Measurements from ENCODE around the gene C16orf95. TPM values are rescaled to one million over a fixed set of nuclear protein-coding genes. Genes with fewer than 3 reads are reported as not detected.
A peak's percentile ranks its signal among the peaks of the same experiment; 100 is the strongest.

The C16orf95 gene
- polyA plus RNA-seq, 3 donors: 2.6 to 4.5 (median 3.9) TPM

GRCh38 chr16:87319997-87320491 is 2.9 kb upstream of the C16orf95 start:
- no peak for DNase-seq (ENCODE audit: low read depth in 3 of 3, low spot score in 2 of 3)

GRCh38 chr16:87319011-87319410 is 1.8 kb upstream of the C16orf95 start:
- DNase-seq (ENCODE audit: low read depth in 3 of 3, low spot score in 2 of 3): no peak

DNA sequence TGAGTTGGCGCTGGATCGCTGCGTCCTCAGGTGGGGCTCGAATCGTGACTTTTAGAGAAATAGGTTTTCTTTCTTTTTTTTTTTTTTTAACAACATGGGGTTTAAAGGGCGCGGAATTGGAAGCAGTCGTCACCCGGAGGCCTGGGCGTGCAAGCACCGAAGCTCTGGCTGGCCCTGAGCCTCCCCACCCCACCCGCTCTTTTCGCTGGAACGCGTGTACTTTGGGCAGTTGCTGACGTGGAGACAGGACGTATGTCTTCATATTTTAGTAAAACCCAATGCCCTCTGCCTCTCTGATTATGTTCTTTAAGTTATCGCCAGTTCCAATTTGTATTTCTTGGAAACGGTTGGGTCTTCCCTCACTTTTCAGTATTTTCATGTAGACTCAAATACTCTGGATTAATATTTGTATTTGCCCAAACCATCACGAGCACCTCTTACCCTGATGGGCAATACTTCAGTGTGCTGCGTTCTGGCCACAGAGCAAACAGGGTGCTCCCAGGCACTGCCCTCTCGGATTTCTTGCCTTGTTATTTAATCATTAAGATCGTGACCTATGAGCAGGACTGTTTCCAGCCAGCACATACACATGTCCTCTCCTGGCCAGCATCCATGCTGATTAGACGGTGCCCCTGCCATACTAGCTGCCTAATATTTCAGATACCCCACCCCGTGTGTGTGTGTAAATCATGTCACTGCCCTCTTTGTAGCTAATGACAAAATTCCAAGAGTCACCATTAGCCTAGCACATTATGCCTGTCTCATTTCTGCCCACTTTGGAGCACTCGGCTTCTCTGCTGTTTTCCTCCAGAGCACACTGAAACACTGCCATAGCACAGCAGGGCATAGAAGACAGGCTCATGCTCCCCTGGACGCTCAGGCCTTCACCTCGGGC is 805 bp upstream of the C16orf95 start:
- DNase-seq (ENCODE audit: low read depth in 3 of 3, low spot score in 2 of 3): peak in 2 of 3 donors; percentile 23 to 32

DNA sequence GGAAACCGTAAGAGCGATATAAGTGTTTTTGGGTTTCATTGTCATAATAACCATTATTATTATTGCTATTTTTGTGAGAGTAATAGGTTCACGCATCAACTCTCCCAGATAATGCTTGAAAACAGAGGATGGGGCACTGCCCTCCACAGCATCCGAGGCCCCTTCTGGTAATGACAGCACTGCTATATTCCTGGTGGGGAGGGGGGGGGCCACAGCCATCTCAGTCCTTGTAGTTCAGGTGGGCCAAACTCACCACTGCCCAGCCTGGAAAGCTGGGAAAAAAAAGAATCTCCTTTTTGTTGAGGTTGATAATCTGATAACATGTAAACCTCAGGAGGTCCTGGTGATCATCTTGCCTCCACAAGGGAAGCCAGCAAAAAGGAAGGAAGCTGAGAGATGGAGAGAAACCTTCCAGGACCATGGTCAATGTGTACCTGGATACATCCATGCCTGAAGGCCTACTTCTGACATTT is 706 bp downstream of the C16orf95 start:
- no peak for DNase-seq (ENCODE audit: low read depth in 3 of 3, low spot score in 2 of 3)

DNA sequence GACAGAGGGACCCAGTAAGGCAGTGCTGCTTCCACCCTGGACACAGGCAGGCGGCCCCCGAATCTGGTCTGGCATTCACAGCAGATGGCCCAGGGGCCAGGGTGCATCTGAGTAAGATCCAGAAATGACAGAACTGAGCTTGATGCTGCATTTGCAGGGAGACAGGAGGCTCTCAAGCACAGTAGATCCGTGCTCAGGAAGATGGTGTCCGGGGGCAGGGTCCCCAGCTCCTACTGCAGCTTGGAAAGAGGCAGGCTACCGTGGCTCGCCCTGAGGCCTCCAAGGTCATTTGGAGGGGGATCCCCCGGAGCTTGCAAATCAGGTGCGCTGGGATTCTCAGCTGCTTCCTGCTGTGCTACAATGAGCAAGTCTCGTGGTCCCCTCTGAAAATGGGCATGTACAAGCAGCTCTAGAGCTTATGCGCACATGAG is 2.2 kb downstream of the C16orf95 start:
- no peak for DNase-seq (ENCODE audit: low read depth in 3 of 3, low spot score in 2 of 3)

DNA sequence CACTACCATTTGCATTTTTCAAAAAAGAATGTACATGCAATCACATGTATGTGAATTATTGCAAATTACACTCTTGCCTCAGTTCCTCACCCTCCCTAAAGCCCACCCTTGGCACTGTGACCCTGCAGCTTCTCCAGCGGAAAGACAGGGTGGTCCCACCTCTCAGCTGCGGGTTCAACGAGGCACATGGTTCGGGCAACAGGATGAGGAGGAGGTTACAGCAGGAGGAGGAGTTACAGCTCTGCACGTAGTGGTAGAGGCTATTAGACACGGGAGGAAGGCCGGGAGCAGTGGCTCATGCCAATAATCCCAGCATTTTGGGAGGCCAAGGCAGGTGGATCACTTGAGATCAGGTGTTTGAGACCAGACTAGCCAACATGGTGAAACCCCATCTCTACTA is 5.2 kb downstream of the C16orf95 start:
- DNase-seq (ENCODE audit: low read depth in 3 of 3, low spot score in 2 of 3): no peak

DNA sequence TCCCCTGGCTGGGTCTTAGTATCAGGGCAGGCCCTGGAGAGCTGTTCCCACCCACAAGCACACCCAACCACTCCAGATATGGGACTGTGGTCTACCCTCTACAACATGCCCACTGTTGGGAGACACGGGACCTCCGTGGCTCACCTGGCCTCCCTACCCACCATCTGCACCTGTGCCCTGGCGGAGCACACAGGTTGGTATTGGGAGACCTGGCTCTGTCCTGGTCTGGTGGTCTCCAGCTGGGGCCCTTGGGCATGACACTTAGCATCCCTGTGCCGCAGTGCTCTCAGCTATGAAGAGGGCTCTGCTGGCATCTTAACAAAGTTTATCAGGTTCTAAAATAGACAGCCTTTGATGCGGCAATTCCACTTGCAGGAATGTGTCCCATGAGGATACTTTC is 5.8 kb downstream of the C16orf95 start:
- DNase-seq (ENCODE audit: low read depth in 3 of 3, low spot score in 2 of 3): no peak

- DNase-seq (ENCODE audit: low read depth in 3 of 3, low spot score in 2 of 3): no peak
These were observed 6.6 kb downstream of the C16orf95 start for GRCh38 chr16:87310610-87311009.

DNA sequence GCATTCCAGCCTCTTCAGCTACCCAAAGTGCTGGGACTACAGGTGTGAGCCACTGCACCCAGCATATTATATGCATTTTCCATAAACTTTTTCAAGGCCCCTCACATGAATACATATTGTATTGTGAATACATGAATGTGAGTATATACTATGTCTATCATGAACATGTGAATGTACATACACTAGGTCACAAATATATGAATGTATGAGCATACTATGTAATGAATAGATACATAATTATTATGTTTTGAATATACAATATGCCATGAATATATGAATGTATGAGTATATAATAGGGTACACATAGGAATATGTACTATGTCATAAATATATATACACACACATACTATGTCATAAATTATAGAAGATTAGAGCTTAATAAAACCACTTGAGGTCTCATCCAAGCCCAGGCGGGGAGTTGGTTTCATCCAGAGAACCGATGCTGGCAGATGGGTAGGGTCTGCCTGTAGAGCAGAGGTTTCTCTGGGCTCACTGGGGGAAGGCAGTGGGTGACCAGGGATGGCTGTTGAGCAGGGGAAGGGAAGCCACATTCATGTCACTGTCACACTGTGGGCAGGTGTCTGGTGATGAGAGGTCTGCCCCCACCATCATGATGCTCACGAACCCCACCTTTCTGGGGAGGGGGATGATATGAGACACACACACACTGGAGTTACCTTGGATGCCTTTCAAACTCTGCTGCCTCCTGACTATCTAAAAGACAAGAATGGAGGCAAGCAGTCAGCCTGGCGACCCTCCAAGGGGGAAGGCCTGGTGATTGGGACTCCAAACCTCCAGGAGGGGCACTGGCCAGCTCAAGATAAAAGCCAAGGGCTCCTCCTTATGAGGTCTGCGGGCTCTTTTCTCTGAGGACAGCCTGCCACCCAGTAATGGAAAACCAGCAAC is 7.3 kb downstream of the C16orf95 start:
- DNase-seq (ENCODE audit: low read depth in 3 of 3, low spot score in 2 of 3): no peak

GRCh38 chr16:87308826-87309225 is 8.4 kb downstream of the C16orf95 start:
- DNase-seq (ENCODE audit: low read depth in 3 of 3, low spot score in 2 of 3): no peak

- no peak for DNase-seq (ENCODE audit: low read depth in 3 of 3, low spot score in 2 of 3)
These were observed 10.7 kb downstream of the C16orf95 start for GRCh38 chr16:87306516-87306915.

DNA sequence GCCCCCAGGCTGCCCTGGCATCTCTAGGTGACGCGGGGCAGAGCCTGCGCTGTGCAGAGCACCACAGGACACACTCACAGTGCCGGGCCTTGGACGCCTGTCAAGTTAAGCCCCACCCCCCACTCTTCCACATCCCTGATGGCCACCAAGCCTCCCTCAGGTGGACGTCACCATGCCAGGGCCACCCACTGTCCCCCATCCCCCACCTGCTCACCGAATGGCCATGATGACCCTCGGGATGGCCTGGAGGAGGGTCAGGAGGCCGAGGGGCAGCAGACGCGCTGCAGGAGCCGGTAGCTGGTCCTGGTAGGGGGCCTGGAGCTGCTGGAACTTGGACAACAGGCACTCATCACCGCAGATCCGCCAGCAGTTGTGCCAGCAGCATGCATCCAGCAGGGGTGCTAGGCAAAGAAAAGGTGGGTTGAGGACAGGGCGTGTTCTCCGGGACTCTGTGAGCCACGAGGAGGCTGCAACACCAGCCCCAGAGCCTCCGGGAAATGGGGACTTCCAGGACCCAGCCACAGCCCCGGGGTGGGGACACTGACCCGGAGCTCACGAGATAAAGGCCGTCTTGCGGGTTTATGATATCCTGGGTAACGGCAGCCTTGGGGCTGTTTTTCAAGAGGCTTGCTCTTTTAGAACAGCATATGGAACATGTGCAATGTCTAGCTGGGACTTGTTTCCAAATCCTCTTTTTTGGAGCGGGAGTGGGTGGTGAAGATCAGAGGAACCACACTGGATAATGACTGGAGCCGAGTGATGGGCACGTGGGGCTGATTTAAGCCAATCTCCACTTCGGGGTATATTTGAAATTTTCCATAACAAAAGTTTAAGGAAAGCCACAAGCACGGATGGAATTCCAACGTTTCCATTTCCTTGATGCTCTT is 11.4 kb downstream of the C16orf95 start:
- no peak for DNase-seq (ENCODE audit: low read depth in 3 of 3, low spot score in 2 of 3)

GRCh38 chr16:87304951-87305350 is 12.2 kb downstream of the C16orf95 start:
- no peak for DNase-seq (ENCODE audit: low read depth in 3 of 3, low spot score in 2 of 3)

- no peak for DNase-seq (ENCODE audit: low read depth in 3 of 3, low spot score in 2 of 3)
These were observed 13.2 kb downstream of the C16orf95 start for GRCh38 chr16:87303962-87304521.

DNA sequence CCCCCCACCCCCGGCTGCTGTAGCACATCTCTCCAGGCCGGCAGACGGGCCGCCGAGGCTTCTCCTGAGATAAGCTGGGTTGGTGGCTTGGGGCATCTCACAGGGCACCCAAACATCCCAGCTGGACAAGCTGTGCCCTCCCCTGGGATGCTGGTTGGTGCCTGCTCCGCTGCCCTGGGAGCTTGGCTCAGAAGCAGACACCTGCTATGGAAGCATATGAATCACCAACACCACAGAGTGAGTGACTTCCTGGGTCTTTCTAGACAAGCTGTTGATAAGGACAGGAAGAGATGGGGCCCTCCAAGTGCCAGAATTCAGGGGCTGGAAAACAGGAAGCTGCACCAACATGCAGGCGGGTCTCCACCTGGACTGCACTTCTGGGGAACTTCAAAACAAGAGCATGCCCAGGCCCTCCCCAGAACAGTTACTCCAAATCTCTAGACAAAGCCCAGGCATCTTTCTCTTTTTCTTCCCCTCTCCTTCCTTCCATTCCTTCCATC is 13.7 kb downstream of the C16orf95 start:
- no peak for DNase-seq (ENCODE audit: low read depth in 3 of 3, low spot score in 2 of 3)

DNA sequence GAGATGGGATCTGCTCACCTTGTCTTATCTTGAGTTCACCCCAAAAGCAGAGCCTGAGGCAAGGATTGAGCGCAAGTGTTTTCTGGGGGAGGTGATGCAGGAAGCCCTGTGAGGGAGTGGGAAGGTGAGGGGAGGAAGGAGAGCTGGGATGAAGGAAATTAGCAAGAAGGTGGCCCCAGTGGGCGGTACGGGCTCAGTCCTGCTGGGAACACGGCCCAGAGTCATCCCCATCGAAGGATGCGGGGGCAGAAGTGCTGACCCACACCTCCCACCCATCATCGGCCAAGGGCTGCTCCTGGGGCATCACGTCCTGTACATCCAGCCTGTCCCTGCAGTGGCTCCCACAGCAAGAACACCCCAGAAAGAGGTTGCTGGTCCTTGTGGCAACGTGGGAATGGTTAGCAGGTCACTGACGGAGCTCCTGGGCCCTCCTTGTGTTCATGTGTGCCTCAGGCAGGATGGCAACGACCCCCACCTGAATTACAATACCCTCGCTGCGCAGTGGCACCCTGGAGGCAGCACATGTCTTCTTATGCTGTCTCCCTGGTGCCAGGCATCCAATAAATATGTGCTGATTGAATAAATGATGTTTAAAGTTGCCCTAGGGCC is 18.2 kb downstream of the C16orf95 start:
- no peak for DNase-seq (ENCODE audit: low read depth in 3 of 3, low spot score in 2 of 3)

GRCh38 chr16:87297918-87298631 is 19.1 kb downstream of the C16orf95 start:
- DNase-seq (ENCODE audit: low read depth in 3 of 3, low spot score in 2 of 3): no peak

GRCh38 chr16:87297407-87297806 is 19.8 kb downstream of the C16orf95 start:
- DNase-seq (ENCODE audit: low read depth in 3 of 3, low spot score in 2 of 3): no peak
